ENCODE measurements around the gene SP1.
"Not testable (repeated sequence)": the region's sequence is repeated elsewhere in the genome, so short reads cannot be mapped to it uniquely, and the experiment has no call there.

Gene SP1

GRCh38 chr12:53380104-53380793, at the start of gene SP1:
TSS of gene SP1 (plus strand) at chr12:53380176. CDS start at chr12:53380292, 116 bp downstream.
- Mint-ChIP-seq H3K27me3 (no peaks in the 10 kb centered on the region), H3K9me3 (no peaks in the 10 kb centered on the region), H3K27ac (peak within 1 kb of the TSS; percentile 92), H3K4me3 (peak within 1 kb of the TSS; percentile 90), H3K36me3 (peaks cover 39% of the 10 kb centered on the region), H3K4me1 (peaks cover 45% of the 10 kb centered on the region)
- CTCF ChIA-PET, result interaction anchor here (0.8 to 3.7 kb wide), 6 partner anchors 28 to 59 kb away, joined by 4 to 29 read pairs (median 7); partner anchors contain the start of gene AAAS
- DNase-seq, result peak; percentile 91

GRCh38 chr12:53330671-53331070, 49.3 kb upstream of the SP1 start:
- H3K4me3 Mint-ChIP-seq, result no peak overlapping the region
- DNase-seq, result no peak
- CTCF ChIA-PET, result interaction anchor here (0.6 to 13.8 kb wide), 6 partner anchors 16 to 336 kb away, joined by 3 to 178 read pairs (median 4); no protein-coding TSS in a partner anchor
- no peak overlapping the region for H3K27ac Mint-ChIP-seq
- no peaks in the 10 kb centered on the region for H3K36me3 Mint-ChIP-seq
- peaks cover 7% of the 10 kb centered on the region for H3K4me1 Mint-ChIP-seq
- no peaks in the 10 kb centered on the region for H3K9me3 Mint-ChIP-seq
- H3K27me3 Mint-ChIP-seq, result peaks cover 95% of the 10 kb centered on the region

- not testable (repeated sequence) for DNase-seq, H3K4me1 Mint-ChIP-seq, H3K36me3 Mint-ChIP-seq, H3K4me3 Mint-ChIP-seq, H3K9me3 Mint-ChIP-seq, H3K27ac Mint-ChIP-seq
- CTCF ChIA-PET, result interaction anchor here (1.1 to 13.8 kb wide), 2 partner anchors 11 to 14 kb away, joined by 3 to 178 read pairs; partner anchors contain the start of gene AAAS
- peaks cover 95% of the 10 kb centered on the region for H3K27me3 Mint-ChIP-seq
Measured at GRCh38 chr12:53332339-53332738, 47.6 kb upstream of the SP1 start.

- CTCF ChIA-PET, result interaction anchor here (1.1 to 13.8 kb wide), 2 partner anchors 12 to 13 kb away, joined by 3 to 178 read pairs; partner anchors contain the start of gene AAAS
- H3K9me3 Mint-ChIP-seq, result no peaks in the 10 kb centered on the region
- H3K4me1 Mint-ChIP-seq, result peaks cover 10% of the 10 kb centered on the region
- H3K36me3 Mint-ChIP-seq, result no peaks in the 10 kb centered on the region
- H3K27ac Mint-ChIP-seq, result no peak overlapping the region
- no peak overlapping the region for H3K4me3 Mint-ChIP-seq
- H3K27me3 Mint-ChIP-seq, result peaks cover 95% of the 10 kb centered on the region
- DNase-seq, result no peak
Measured at GRCh38 chr12:53332744-53333143, 47.2 kb upstream of the SP1 start.

- H3K4me1 Mint-ChIP-seq, result peaks cover 13% of the 10 kb centered on the region
- no peaks in the 10 kb centered on the region for H3K36me3 Mint-ChIP-seq
- no peaks in the 10 kb centered on the region for H3K9me3 Mint-ChIP-seq
- no peak overlapping the region for H3K4me3 Mint-ChIP-seq
- no peak overlapping the region for H3K27ac Mint-ChIP-seq
- CTCF ChIA-PET, result interaction anchor here (1.1 kb wide), 1 partner anchor 11 kb away, joined by 4 read pairs; no protein-coding TSS in a partner anchor
- DNase-seq, result no peak
- peaks cover 95% of the 10 kb centered on the region for H3K27me3 Mint-ChIP-seq
Measured at GRCh38 chr12:53333289-53333688, 46.7 kb upstream of the SP1 start.

- no peak overlapping the region for H3K4me3 Mint-ChIP-seq
- H3K27me3 Mint-ChIP-seq, result peaks cover 95% of the 10 kb centered on the region
- no peak overlapping the region for H3K27ac Mint-ChIP-seq
Measured at GRCh38 chr12:53333845-53334244, 46.1 kb upstream of the SP1 start.

GRCh38 chr12:53334822-53335221, 45.2 kb upstream of the SP1 start:
- Mint-ChIP-seq H3K4me1 (peaks cover 15% of the 10 kb centered on the region), H3K9me3 (no peaks in the 10 kb centered on the region), H3K36me3 (no peaks in the 10 kb centered on the region), H3K27me3 (peaks cover 96% of the 10 kb centered on the region), H3K4me3 (no peak overlapping the region), H3K27ac (no peak overlapping the region)
- no peak for DNase-seq
- CTCF ChIA-PET, result interaction anchor here (2.1 kb wide), 1 partner anchor 10 kb away, joined by 10 read pairs; no protein-coding TSS in a partner anchor

More at GRCh38 chr12:53333845-53334244, 46.1 kb upstream of the SP1 start:
- no peak for DNase-seq
- H3K9me3 Mint-ChIP-seq, result no peaks in the 10 kb centered on the region
- H3K4me1 Mint-ChIP-seq, result peaks cover 15% of the 10 kb centered on the region
- CTCF ChIA-PET, result interaction anchor here (1.1 kb wide), 1 partner anchor 11 kb away, joined by 4 read pairs; no protein-coding TSS in a partner anchor
- no peaks in the 10 kb centered on the region for H3K36me3 Mint-ChIP-seq

- CTCF ChIA-PET, result interaction anchor here (1.0 to 2.1 kb wide), 3 partner anchors 9 to 85 kb away, joined by 3 to 10 read pairs (median 6); partner anchors contain the start of gene AAAS
- Mint-ChIP-seq H3K36me3 (no peaks in the 10 kb centered on the region), H3K9me3 (no peaks in the 10 kb centered on the region), H3K4me3 (no peak within 1 kb of the TSS), H3K27me3 (peaks cover 96% of the 10 kb centered on the region), H3K4me1 (peaks cover 15% of the 10 kb centered on the region), H3K27ac (no peak within 1 kb of the TSS)
- DNase-seq, result no peak
Measured at GRCh38 chr12:53336181-53336681, 43.7 kb upstream of the SP1 start, which contains the start of gene SP7. TSS of gene SP7 (minus strand) at chr12:53336354. CDS start at chr12:53335646, 708 bp downstream.

GRCh38 chr12:53338017-53338416, 42.0 kb upstream of the SP1 start:
- CTCF ChIA-PET, result interaction anchor here (3.1 kb wide), 1 partner anchor 15 kb away, joined by 17 read pairs; the partner anchor contains the start of gene AAAS
- Mint-ChIP-seq H3K36me3 (no peaks in the 10 kb centered on the region), H3K9me3 (no peaks in the 10 kb centered on the region), H3K27me3 (peaks cover 86% of the 10 kb centered on the region), H3K4me3 (no peak overlapping the region), H3K27ac (no peak overlapping the region), H3K4me1 (peaks cover 15% of the 10 kb centered on the region)
- no peak for DNase-seq

- Mint-ChIP-seq H3K4me3 (no peak overlapping the region), H3K9me3 (no peaks in the 10 kb centered on the region), H3K4me1 (peaks cover 18% of the 10 kb centered on the region), H3K27me3 (peaks cover 77% of the 10 kb centered on the region), H3K36me3 (no peaks in the 10 kb centered on the region), H3K27ac (no peak overlapping the region)
- no peak for DNase-seq
- CTCF ChIA-PET, result interaction anchor here (3.1 kb wide), 1 partner anchor 16 kb away, joined by 17 read pairs; the partner anchor contains the start of gene AAAS
Measured at GRCh38 chr12:53338916-53339315, 41.1 kb upstream of the SP1 start.

GRCh38 chr12:53340398-53340797, 39.6 kb upstream of the SP1 start:
- Mint-ChIP-seq H3K9me3 (no peaks in the 10 kb centered on the region), H3K27ac (no peak overlapping the region), H3K4me1 (peaks cover 28% of the 10 kb centered on the region), H3K4me3 (no peak overlapping the region), H3K36me3 (no peaks in the 10 kb centered on the region), H3K27me3 (peaks cover 73% of the 10 kb centered on the region)
- no peak for DNase-seq
- CTCF ChIA-PET, result interaction anchor here (0.8 to 3.1 kb wide), 2 partner anchors 18 to 168 kb away, joined by 3 to 17 read pairs; partner anchors contain the start of gene AAAS

- no peak for DNase-seq
- Mint-ChIP-seq H3K36me3 (no peaks in the 10 kb centered on the region), H3K4me3 (peak overlapping the region; percentile 24), H3K9me3 (no peaks in the 10 kb centered on the region), H3K27ac (no peak overlapping the region), H3K27me3 (peaks cover 56% of the 10 kb centered on the region), H3K4me1 (peaks cover 16% of the 10 kb centered on the region)
- CTCF ChIA-PET, result interaction anchor here (0.7 to 8.0 kb wide), 3 partner anchors 9 to 80 kb away, joined by 3 to 178 read pairs (median 3); partner anchors contain the start of genes AAAS and AMHR2
Measured at GRCh38 chr12:53343449-53343848, 36.5 kb upstream of the SP1 start.

GRCh38 chr12:53343969-53344368, 36.0 kb upstream of the SP1 start:
- no peaks in the 10 kb centered on the region for H3K9me3 Mint-ChIP-seq

GRCh38 chr12:53344487-53344823, 35.5 kb upstream of the SP1 start:
- no peak overlapping the region for H3K27ac Mint-ChIP-seq
- H3K36me3 Mint-ChIP-seq, result no peaks in the 10 kb centered on the region
- peaks cover 16% of the 10 kb centered on the region for H3K4me1 Mint-ChIP-seq
- peak overlapping the region; percentile 61 for H3K4me3 Mint-ChIP-seq
- peaks cover 46% of the 10 kb centered on the region for H3K27me3 Mint-ChIP-seq
- CTCF ChIA-PET, result interaction anchor here (0.7 to 8.0 kb wide), 27 partner anchors 9 to 331 kb away, joined by 3 to 178 read pairs (median 7); partner anchors contain the start of genes AAAS, ATP5MC2, ESPL1 and MYG1
- DNase-seq, result no peak
- no peaks in the 10 kb centered on the region for H3K9me3 Mint-ChIP-seq

More at GRCh38 chr12:53343969-53344368, 36.0 kb upstream of the SP1 start:
- Mint-ChIP-seq H3K27ac (peak overlapping the region; percentile 76), H3K36me3 (no peaks in the 10 kb centered on the region), H3K4me3 (peak overlapping the region; percentile 61), H3K4me1 (peaks cover 16% of the 10 kb centered on the region), H3K27me3 (peaks cover 51% of the 10 kb centered on the region)
- no peak for DNase-seq
- CTCF ChIA-PET, result interaction anchor here (0.7 to 8.0 kb wide), 12 partner anchors 8 to 184 kb away, joined by 3 to 178 read pairs (median 10); partner anchors contain the start of genes AAAS, AMHR2 and MYG1

Measured in activated naive CD4-positive, alpha-beta T cell treated with anti-CD3 and anti-CD28 coated beads, Interleukin-2, amount 10 ng/mL, durations not matched to agents 7 days and 5 days (primary cell).